ENCODE data around the gene SNRPD1. TPM values are rescaled to one million over a fixed set of nuclear protein-coding genes. Genes with fewer than 3 reads are reported as not detected.
A peak's percentile ranks its signal among the peaks of the same experiment; 100 is the strongest.

The SNRPD1 gene
- total and polyA plus RNA-seq, 2 donors from 2014 or later: 43.1 to 63.6 TPM

DNA sequence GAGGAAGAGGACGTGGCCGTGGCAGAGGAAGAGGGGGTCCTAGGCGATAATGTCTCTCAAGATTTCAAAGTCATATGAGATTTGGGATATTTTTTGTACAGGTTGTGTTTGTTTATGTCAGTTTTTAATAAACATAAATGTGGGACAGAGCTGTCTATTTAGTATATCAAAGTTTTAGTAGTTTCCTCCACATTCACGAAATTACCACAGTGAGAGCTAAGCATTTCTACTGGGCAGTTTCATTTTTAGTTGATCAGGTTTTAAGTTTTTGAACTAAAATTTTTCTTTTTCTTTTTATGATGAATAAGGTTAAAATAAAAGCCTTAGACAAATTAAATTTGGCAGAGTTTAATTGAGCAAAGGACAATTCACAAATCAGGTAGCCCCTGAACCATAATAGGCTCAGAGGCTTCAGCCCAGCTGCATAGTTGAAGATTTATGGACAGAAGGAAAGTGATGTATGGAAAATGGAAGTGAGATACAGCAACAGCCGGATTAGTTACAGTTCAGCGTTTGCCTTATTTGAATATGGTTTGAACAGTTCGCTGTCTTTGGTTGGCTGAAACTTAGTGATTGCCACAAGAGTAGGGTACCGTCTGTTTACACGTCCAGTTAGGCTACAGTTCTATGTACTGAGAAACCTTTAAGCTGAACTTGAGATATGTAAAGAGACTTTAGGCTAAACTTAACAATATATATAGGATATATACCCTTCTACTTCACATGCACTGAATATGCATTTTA lies 17.1 kb downstream of the SNRPD1 start:
- Histone ChIP-seq H3K4me3 (ENCODE audit: low read length in 3 of 3) (no peak overlapping the region), H3K27me3 (ENCODE audit: control insufficient read depth, insufficient read depth, low read length) (no peaks in the 10 kb centered on the region), H3K9ac (ENCODE audit: low read length in 3 of 3) (no peak overlapping the region), H3K36me3 (ENCODE audit: control insufficient read depth in 2 of 3, insufficient read depth in 3 of 3, low read length in 3 of 3) (peaks cover 3 to 8% (median 7%) of the 10 kb centered on the region in 3 donors), H3K4me1 (ENCODE audit: control insufficient read depth in 2 of 3, insufficient read depth in 2 of 3, low read depth in 1 of 3, low read length in 3 of 3) (no peaks in the 10 kb centered on the region), H3K27ac (ENCODE audit: low read depth in 2 of 2, low read length in 2 of 2) (no peak overlapping the region), H3K9me3 (ENCODE audit: control insufficient read depth in 2 of 3, insufficient read depth in 1 of 3, low read length in 3 of 3) (no peaks in the 10 kb centered on the region)
- intact Hi-C loops (cut with DNase I): no loop called here
- DNase-seq: no peak
- TF ChIP-seq CTCF (IDR thresholded peaks at IDR 0.05; ENCODE audit: borderline replicate concordance, extremely low read depth, insufficient read depth): no peak
- no peak for FAIRE-seq

- Histone ChIP-seq H3K27ac (ENCODE audit: low read depth in 2 of 2, low read length in 2 of 2) (no peak overlapping the region), H3K9ac (ENCODE audit: low read length in 3 of 3) (no peak overlapping the region), H3K9me3 (ENCODE audit: control insufficient read depth in 2 of 3, insufficient read depth in 1 of 3, low read length in 3 of 3) (no peaks in the 10 kb centered on the region), H3K36me3 (ENCODE audit: control insufficient read depth in 2 of 3, insufficient read depth in 3 of 3, low read length in 3 of 3) (peaks cover 0 to 8% (median 7%) of the 10 kb centered on the region in 3 donors), H3K4me1 (ENCODE audit: control insufficient read depth in 2 of 3, insufficient read depth in 2 of 3, low read depth in 1 of 3, low read length in 3 of 3) (no peaks in the 10 kb centered on the region), H3K4me3 (ENCODE audit: low read length in 3 of 3) (no peak overlapping the region), H3K27me3 (ENCODE audit: control insufficient read depth, insufficient read depth, low read length) (no peaks in the 10 kb centered on the region)
- DNase-seq: peak in 1 of 5 donors; percentile 6
- intact Hi-C loops (cut with DNase I): no loop called here
- FAIRE-seq: no peak
- no peak for TF ChIP-seq CTCF (IDR thresholded peaks at IDR 0.05; ENCODE audit: borderline replicate concordance, extremely low read depth, insufficient read depth)
These were observed 20.3 kb downstream of the SNRPD1 start for GRCh38 chr18:21632393-21632792.

- no peak for TF ChIP-seq CTCF (IDR thresholded peaks at IDR 0.05; ENCODE audit: borderline replicate concordance, extremely low read depth, insufficient read depth)
- Histone ChIP-seq H3K27ac (ENCODE audit: low read depth in 2 of 2, low read length in 2 of 2) (no peak overlapping the region), H3K4me3 (ENCODE audit: low read length in 3 of 3) (no peak overlapping the region), H3K9me3 (ENCODE audit: control insufficient read depth in 2 of 3, insufficient read depth in 1 of 3, low read length in 3 of 3) (no peaks in the 10 kb centered on the region), H3K36me3 (ENCODE audit: control insufficient read depth in 2 of 3, insufficient read depth in 3 of 3, low read length in 3 of 3) (peaks cover 0 to 5% (median 3%) of the 10 kb centered on the region in 3 donors), H3K27me3 (ENCODE audit: control insufficient read depth, insufficient read depth, low read length) (no peaks in the 10 kb centered on the region), H3K9ac (ENCODE audit: low read length in 3 of 3) (no peak overlapping the region), H3K4me1 (ENCODE audit: control insufficient read depth in 2 of 3, insufficient read depth in 2 of 3, low read depth in 1 of 3, low read length in 3 of 3) (no peaks in the 10 kb centered on the region)
- DNase-seq (no peak), FAIRE-seq (no peak)
- intact Hi-C loops (cut with DNase I): no loop called here
These were observed 22.6 kb downstream of the SNRPD1 start for GRCh38 chr18:21634588-21635199.
